ENCODE results near the gene CTIF. TPM values are rescaled to one million over a fixed set of nuclear protein-coding genes. Genes with fewer than 3 reads are reported as not detected.

The CTIF gene
- total and polyA plus RNA-seq, 2 donors (not counting 1 experiment from before 2014, with no cell fraction given): 27.2 to 28.1 TPM

GRCh38 chr18:48636436-48636835 lies 97.6 kb downstream of the CTIF start:
- peaks cover 14% of the 10 kb centered on the region for H3K4me1 ChIP-seq (ENCODE audit: control insufficient read depth, extremely low read depth, insufficient read depth, low read length)
- H3K79me2 ChIP-seq (ENCODE audit: control insufficient read depth, insufficient read depth, low read length): no peaks in the 10 kb centered on the region
- no peaks in the 10 kb centered on the region for H4K20me1 ChIP-seq (ENCODE audit: control insufficient read depth, extremely low read depth, insufficient read depth, low read length)
- no peaks in the 10 kb centered on the region for H3K27me3 ChIP-seq (ENCODE audit: control insufficient read depth, insufficient read depth, low read length)
- no peak overlapping the region for H3K4me2 ChIP-seq (ENCODE audit: extremely low read depth, insufficient read depth, low read length)
- no peak overlapping the region for H3K27ac ChIP-seq (ENCODE audit: insufficient read depth, low read length)
- H2AFZ ChIP-seq (ENCODE audit: low read length): no peak overlapping the region
- H3K9me3 ChIP-seq (ENCODE audit: control insufficient read depth, insufficient read depth, low read depth, low read length): no peaks in the 10 kb centered on the region
- no peak for DNase-seq (ENCODE audit: low read depth in 2 of 2)
- no peak for TF ChIP-seq EZH2 (IDR thresholded peaks at IDR 0.05; ENCODE audit: low read length, missing control alignments)
- TF ChIP-seq CTCF (conservative IDR thresholded peaks at IDR 0.05 in 1 of 2, IDR thresholded peaks at IDR 0.05 in 1 of 2; ENCODE audit: low read depth in 1 of 2, low read length in 2 of 2): no peak
- H3K4me3 ChIP-seq (replicated peaks in 1 of 4; ENCODE audit: control extremely low read depth in 1 of 4, insufficient read depth in 1 of 4, low read depth in 3 of 4, low read length in 4 of 4): no peak overlapping the region
- H3K36me3 ChIP-seq (ENCODE audit: control insufficient read depth, insufficient read depth, low read length): peaks cover 8% of the 10 kb centered on the region
- H3K9ac ChIP-seq (ENCODE audit: insufficient read depth, low read length): no peak overlapping the region

GRCh38 chr18:48637081-48637990 lies 98.5 kb downstream of the CTIF start:
- Histone ChIP-seq H3K36me3 (ENCODE audit: control insufficient read depth, insufficient read depth, low read length) (peaks cover 8% of the 10 kb centered on the region), H3K27me3 (ENCODE audit: control insufficient read depth, insufficient read depth, low read length) (no peaks in the 10 kb centered on the region), H3K9ac (ENCODE audit: insufficient read depth, low read length) (no peak overlapping the region), H3K9me3 (ENCODE audit: control insufficient read depth, insufficient read depth, low read depth, low read length) (no peaks in the 10 kb centered on the region), H4K20me1 (ENCODE audit: control insufficient read depth, extremely low read depth, insufficient read depth, low read length) (no peaks in the 10 kb centered on the region), H3K4me1 (ENCODE audit: control insufficient read depth, extremely low read depth, insufficient read depth, low read length) (peaks cover 18% of the 10 kb centered on the region), H3K27ac (ENCODE audit: insufficient read depth, low read length) (no peak overlapping the region), H3K4me3 (replicated peaks in 1 of 4; ENCODE audit: control extremely low read depth in 1 of 4, insufficient read depth in 1 of 4, low read depth in 3 of 4, low read length in 4 of 4) (no peak overlapping the region), H3K79me2 (ENCODE audit: control insufficient read depth, insufficient read depth, low read length) (peaks cover 2% of the 10 kb centered on the region), H2AFZ (ENCODE audit: low read length) (no peak overlapping the region), H3K4me2 (ENCODE audit: extremely low read depth, insufficient read depth, low read length) (no peak overlapping the region)
- no peak for DNase-seq (ENCODE audit: low read depth in 2 of 2)
- TF ChIP-seq CTCF (conservative IDR thresholded peaks at IDR 0.05 in 1 of 2, IDR thresholded peaks at IDR 0.05 in 1 of 2; ENCODE audit: low read depth in 1 of 2, low read length in 2 of 2): no peak
- TF ChIP-seq EZH2 (IDR thresholded peaks at IDR 0.05; ENCODE audit: low read length, missing control alignments): no peak

GRCh38 chr18:48638451-48638850 lies 99.6 kb downstream of the CTIF start:
- H3K4me2 ChIP-seq (ENCODE audit: extremely low read depth, insufficient read depth, low read length): no peak overlapping the region
- peaks cover 8% of the 10 kb centered on the region for H3K36me3 ChIP-seq (ENCODE audit: control insufficient read depth, insufficient read depth, low read length)
- no peaks in the 10 kb centered on the region for H3K9me3 ChIP-seq (ENCODE audit: control insufficient read depth, insufficient read depth, low read depth, low read length)
- no peak for DNase-seq (ENCODE audit: low read depth in 2 of 2)
- H3K27ac ChIP-seq (ENCODE audit: insufficient read depth, low read length): no peak overlapping the region
- TF ChIP-seq CTCF (conservative IDR thresholded peaks at IDR 0.05 in 1 of 2, IDR thresholded peaks at IDR 0.05 in 1 of 2; ENCODE audit: low read depth in 1 of 2, low read length in 2 of 2) (no peak), EZH2 (IDR thresholded peaks at IDR 0.05; ENCODE audit: low read length, missing control alignments) (no peak)
- H3K9ac ChIP-seq (ENCODE audit: insufficient read depth, low read length): no peak overlapping the region
- H3K27me3 ChIP-seq (ENCODE audit: control insufficient read depth, insufficient read depth, low read length): no peaks in the 10 kb centered on the region
- H3K4me3 ChIP-seq (replicated peaks in 1 of 4; ENCODE audit: control extremely low read depth in 1 of 4, insufficient read depth in 1 of 4, low read depth in 3 of 4, low read length in 4 of 4): no peak overlapping the region
- no peak overlapping the region for H2AFZ ChIP-seq (ENCODE audit: low read length)
- peaks cover 24% of the 10 kb centered on the region for H3K4me1 ChIP-seq (ENCODE audit: control insufficient read depth, extremely low read depth, insufficient read depth, low read length)
- H4K20me1 ChIP-seq (ENCODE audit: control insufficient read depth, extremely low read depth, insufficient read depth, low read length): no peaks in the 10 kb centered on the region
- peaks cover 3% of the 10 kb centered on the region for H3K79me2 ChIP-seq (ENCODE audit: control insufficient read depth, insufficient read depth, low read length)
